Loucy (cell line): ENCODE measurements around the gene SH3BP5.

ENCODE experiments used
- EZH2phosphoT487 ChIP-seq: fragments of 200-600 bp; IDR thresholded peaks from 2 replicates; pipeline ENCODE4 v1.6.1; 2018; ENCODE audit warnings: antibody characterized with exemption, mild to moderate bottlenecking, moderate library complexity, borderline replicate concordance
- TF ChIP-seq, protein P1 (sequence below): fragments of 200-600 bp; sonication (generic); conservative IDR thresholded peaks from 2 replicates; pipeline ENCODE4 v1.5.1; 2014; ENCODE audit warnings: mild to moderate bottlenecking, antibody characterized with exemption, low read length

DNA sequence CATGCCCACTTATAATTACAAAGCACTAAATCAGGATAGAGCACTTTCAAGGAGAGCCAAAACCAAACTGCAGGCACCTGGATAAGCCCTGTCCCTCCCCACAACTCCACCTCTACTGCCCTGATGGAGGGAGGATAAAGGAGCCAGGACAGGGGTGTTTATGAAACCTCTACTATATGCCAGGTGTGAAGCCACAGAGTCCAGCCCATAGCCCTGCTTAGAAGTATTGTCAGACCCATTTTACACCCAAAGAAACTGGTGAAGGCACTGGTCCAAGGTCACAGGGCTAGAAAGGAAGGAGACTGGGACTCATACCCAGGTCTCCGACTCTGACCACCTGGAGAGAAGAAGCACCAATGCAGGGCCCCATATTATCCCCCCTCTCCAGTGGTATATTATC, 48.7 kb downstream of the SH3BP5 start:
- TF ChIP-seq, protein P1, sequence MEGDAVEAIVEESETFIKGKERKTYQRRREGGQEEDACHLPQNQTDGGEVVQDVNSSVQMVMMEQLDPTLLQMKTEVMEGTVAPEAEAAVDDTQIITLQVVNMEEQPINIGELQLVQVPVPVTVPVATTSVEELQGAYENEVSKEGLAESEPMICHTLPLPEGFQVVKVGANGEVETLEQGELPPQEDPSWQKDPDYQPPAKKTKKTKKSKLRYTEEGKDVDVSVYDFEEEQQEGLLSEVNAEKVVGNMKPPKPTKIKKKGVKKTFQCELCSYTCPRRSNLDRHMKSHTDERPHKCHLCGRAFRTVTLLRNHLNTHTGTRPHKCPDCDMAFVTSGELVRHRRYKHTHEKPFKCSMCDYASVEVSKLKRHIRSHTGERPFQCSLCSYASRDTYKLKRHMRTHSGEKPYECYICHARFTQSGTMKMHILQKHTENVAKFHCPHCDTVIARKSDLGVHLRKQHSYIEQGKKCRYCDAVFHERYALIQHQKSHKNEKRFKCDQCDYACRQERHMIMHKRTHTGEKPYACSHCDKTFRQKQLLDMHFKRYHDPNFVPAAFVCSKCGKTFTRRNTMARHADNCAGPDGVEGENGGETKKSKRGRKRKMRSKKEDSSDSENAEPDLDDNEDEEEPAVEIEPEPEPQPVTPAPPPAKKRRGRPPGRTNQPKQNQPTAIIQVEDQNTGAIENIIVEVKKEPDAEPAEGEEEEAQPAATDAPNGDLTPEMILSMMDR, result no peak
- no peak for TF ChIP-seq EZH2phosphoT487
